HUES6 (cell line): ENCODE data around the gene C2CD4C.
A peak's percentile ranks its signal among the peaks of the same experiment; 100 is the strongest.
"Not testable (repeated sequence)": the region's sequence is repeated elsewhere in the genome, so short reads cannot be mapped to it uniquely, and the experiment has no call there.

ENCODE experiments used
- H3K27ac ChIP-seq: 2 replicates; pipeline ENCODE4 v1.7.0; 2013; ENCODE audit warnings: low read depth, mild to moderate bottlenecking, low read length, inconsistent platforms
- H3K27me3 ChIP-seq: 2 replicates; pipeline ENCODE4 v1.6.1; 2013; ENCODE audit warnings: low read length; ENCODE audit not compliant: control insufficient read depth, insufficient read depth
- H3K36me3 ChIP-seq: 2 replicates; pipeline ENCODE4 v1.6.1; 2013; ENCODE audit warnings: low read length; ENCODE audit not compliant: control insufficient read depth, insufficient read depth
- H3K4me1 ChIP-seq: 2 replicates; pipeline ENCODE4 v1.6.1; 2013; ENCODE audit warnings: low read length; ENCODE audit not compliant: control insufficient read depth, insufficient read depth
- H3K4me3 ChIP-seq: 2 replicates; pipeline ENCODE4 v1.5.1; 2013; ENCODE audit warnings: low read depth, low read length
- H3K9ac ChIP-seq: one replicate; pipeline ENCODE4 v1.6.1; 2013; ENCODE audit warnings: mild to moderate bottlenecking, low read length
- H3K9me3 ChIP-seq: 2 replicates; pipeline ENCODE4 v1.6.1; 2013; ENCODE audit warnings: low read depth, low read length; ENCODE audit not compliant: control insufficient read depth, insufficient read depth

The C2CD4C gene

DNA sequence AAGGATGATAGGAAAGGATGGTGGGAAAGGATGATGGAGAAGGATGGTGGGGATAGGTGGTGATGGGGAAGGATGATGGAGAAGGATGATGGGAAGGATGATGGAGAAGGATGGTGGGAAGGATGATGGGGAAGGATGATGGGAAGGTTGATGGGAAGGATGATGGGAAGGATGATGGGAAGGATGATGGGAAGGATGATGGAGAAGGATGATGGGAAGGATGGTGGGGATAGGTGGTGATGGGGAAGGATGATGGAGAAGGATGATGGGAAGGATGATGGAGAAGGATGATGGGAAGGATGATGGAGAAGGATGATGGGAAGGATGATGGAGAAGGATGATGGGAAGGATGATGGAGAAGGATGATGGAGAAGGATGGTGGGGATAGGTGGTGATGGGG is 15.4 kb downstream of the C2CD4C start:
- peaks cover 12% of the 10 kb centered on the region; the same call in 1 of the 2 replicates for H3K27me3 ChIP-seq

DNA sequence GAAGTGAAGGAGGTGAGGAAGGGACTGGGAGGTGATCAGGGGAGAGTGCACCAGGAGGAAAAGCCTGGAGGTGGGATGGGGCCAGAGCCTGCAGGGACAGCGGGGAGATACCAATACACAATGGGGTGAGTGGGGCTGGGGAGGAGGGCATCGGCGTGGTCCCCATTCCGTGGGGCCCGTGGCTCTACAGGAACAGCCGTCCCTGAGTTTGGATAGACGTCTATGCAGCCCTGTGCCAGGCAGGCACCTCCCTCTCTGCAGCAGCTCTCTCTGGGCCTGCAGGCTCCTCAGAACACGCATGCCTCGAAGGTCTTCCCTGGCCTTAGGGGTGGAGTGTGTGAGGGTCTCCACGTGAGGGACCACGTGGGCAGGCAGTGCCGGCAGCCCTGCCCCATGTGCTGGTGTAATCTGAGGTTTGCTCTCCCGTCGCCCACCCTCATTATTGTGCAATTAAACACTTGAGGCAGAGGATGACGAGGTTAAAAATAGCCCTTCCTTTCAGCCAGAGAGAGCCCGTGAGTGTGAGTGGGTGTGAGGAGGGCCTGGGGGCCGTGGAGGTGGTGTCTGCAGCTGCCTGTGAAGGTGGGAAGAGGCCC is 16.5 kb downstream of the C2CD4C start:
- H3K4me3 ChIP-seq, result no peak overlapping the region
- no peaks in the 10 kb centered on the region for H3K36me3 ChIP-seq
- peaks cover 10% of the 10 kb centered on the region for H3K9me3 ChIP-seq
- H3K27ac ChIP-seq, result no peak overlapping the region
- peaks cover 12% of the 10 kb centered on the region; the same call in 1 of the 2 replicates for H3K27me3 ChIP-seq
- H3K4me1 ChIP-seq, result peaks cover 8% of the 10 kb centered on the region
- H3K9ac ChIP-seq, result no peak overlapping the region

More for the DNA sequence above, 15.4 kb downstream of the C2CD4C start:
- peaks cover 10% of the 10 kb centered on the region for H3K9me3 ChIP-seq
- H3K4me1 ChIP-seq, H3K4me3 ChIP-seq, H3K9ac ChIP-seq, H3K36me3 ChIP-seq, H3K27ac ChIP-seq: not testable (repeated sequence)

DNA sequence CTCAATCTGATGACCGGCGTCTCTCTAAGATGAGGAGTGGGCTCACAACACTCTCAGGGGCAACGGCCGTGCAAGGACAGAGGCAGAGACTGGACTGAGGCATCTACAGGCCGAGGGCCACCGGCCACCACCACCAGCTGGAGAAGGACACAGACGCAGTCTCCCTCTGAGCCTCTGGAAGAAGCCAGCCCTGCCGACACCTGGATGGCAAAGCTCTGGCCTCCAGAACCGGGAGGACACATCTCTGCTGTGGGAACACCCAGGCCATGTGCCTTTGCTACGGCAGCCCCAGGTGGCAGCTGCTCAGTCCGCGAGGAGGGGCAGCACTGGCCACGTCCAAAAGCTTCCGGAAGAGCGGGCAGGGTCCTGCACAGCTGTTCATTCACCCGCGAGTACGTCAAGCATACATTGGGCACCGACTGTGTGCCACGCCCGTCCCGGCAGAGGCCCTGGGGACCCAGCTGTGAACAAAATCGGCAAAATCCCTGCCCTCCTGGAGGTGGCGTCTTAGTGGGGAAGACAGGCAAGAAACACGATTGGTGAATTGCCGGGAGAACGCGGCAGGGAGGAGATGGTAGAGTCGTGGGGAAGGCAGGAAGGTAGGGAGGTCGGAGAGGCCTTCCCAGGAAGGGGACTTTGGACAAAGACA is 17.1 kb downstream of the C2CD4C start:
- Histone ChIP-seq H3K4me1 (peaks cover 10% of the 10 kb centered on the region), H3K36me3 (no peaks in the 10 kb centered on the region), H3K27ac (no peak overlapping the region), H3K9ac (no peak overlapping the region), H3K9me3 (peaks cover 10% of the 10 kb centered on the region), H3K27me3 (peaks cover 12% of the 10 kb centered on the region; the same call in 1 of the 2 replicates), H3K4me3 (no peak overlapping the region)

DNA sequence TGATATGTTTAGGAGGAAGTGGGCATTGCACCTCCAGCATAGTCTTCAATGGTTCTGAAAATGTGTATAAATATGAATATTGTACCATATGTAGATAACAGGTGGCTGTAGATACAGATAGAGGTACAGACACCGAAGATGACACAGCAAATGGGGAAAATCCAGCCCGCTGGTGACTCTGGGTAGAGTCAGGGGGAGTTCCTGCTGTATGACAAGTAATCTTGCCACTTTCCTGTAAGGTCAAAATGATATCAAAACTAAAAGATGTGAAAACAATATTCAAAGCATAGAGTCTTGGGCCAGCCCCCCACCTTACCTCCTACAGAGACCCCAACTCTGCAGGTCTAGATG is 17.8 kb downstream of the C2CD4C start:
- H3K4me1 ChIP-seq, result peaks cover 12% of the 10 kb centered on the region
- H3K36me3 ChIP-seq, result no peaks in the 10 kb centered on the region
- no peak overlapping the region for H3K4me3 ChIP-seq
- H3K9ac ChIP-seq, result no peak overlapping the region
- H3K27ac ChIP-seq, result no peak overlapping the region
- peaks cover 10% of the 10 kb centered on the region for H3K9me3 ChIP-seq
- H3K27me3 ChIP-seq, result peaks cover 12% of the 10 kb centered on the region; the same call in 1 of the 2 replicates

DNA sequence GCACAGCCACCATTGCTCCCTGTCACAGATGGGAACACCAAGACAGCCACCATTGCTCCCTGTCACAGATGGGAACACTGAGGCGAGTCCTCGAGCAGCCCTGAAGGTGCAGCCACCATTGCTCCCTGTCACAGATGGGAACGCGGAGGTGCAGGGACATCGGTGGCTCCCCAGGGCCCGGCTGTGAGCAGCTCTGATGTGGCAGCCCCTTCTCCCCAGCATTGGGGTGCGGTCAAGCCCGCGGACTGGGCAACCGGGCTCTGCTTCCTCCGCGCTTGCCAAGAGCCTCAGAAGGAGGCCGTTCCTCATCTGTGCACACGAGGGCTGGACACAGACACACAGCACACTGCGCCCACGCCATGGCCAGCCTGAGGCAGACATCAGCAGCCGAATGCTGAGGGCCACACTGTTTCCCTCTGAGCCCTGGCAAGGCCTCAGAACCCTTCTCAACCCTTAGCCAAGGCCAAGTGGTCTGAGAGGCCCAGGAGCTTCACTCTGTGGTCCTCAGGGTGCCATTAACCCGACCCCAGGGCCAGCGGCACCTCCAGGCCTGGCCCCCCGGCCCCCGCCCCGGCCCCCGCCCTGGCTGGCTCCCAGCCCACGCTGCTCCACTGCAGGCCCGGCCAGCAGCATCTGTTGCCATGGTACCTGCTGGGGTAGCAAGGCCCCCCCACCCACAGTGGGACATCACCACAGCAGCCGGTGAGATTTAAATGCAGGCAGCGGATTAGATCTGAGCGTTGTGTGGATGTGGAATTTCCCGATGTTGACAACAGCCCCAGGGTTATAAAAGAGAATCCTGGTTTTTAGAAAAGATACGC is 18.4 kb downstream of the C2CD4C start:
- no peak overlapping the region for H3K9ac ChIP-seq
- peaks cover 12% of the 10 kb centered on the region; the same call in 1 of the 2 replicates for H3K27me3 ChIP-seq
- H3K27ac ChIP-seq, result no peak overlapping the region
- no peaks in the 10 kb centered on the region for H3K36me3 ChIP-seq
- H3K4me3 ChIP-seq, result no peak overlapping the region
- H3K9me3 ChIP-seq, result peaks cover 7% of the 10 kb centered on the region
- H3K4me1 ChIP-seq, result peaks cover 16% of the 10 kb centered on the region

DNA sequence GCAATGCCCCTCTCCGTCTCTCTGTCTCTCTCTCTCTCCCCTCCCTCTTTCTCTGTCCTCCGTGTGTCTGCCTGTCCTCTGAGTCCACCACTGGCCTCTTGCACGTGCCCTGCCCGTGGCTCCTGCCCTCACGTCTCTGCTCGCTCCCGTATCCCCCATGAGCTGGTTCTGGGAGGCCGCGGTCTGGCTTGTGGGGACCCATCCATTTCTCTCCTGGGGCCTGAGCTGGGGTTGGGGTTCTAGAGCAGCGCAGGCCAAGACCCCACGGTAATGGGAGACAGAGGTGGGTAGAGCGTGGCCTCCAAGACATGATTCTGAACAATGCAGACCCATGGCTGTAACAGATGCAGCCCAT is 19.0 kb downstream of the C2CD4C start:
- no peak overlapping the region for H3K9ac ChIP-seq

DNA sequence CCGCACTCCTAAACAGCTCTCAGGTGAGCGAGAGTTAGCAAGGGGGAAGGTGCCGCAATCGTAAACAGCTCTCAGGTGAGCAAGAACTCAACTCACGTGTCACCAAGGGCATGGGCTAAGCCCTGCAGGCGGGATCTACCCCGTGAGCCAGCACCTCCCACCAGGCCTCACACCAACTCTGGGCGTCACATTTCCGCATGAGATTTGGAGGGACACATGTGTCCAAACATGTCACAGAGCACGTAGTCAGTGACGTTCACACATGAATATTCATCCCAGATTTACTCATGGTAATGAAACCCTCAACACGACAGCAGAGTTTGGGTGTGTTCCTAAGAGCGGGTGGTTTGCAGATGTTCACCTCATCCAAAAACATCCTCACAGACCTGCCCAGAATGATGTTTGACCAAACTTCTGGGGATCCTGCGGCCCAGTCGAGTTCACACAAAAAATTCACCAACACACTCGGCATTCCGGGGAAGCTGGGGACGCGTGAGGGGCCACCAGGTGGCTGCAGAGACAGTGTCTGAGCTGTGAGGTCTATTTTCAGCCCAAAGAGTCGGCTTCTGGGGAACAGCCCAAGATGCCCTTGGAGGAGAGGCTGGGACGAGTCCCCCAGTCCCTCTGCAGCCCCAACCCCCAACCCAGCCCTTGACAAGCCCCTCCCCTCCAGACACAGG is 19.6 kb downstream of the C2CD4C start:
- Histone ChIP-seq H3K9ac (no peak overlapping the region), H3K9me3 (peaks cover 4% of the 10 kb centered on the region; the same call in 1 of the 2 replicates), H3K4me1 (peaks cover 17% of the 10 kb centered on the region), H3K4me3 (no peak overlapping the region), H3K27me3 (peaks cover 12% of the 10 kb centered on the region; the same call in 1 of the 2 replicates), H3K27ac (no peak overlapping the region), H3K36me3 (no peaks in the 10 kb centered on the region)

More for the DNA sequence above, 19.0 kb downstream of the C2CD4C start:
- H3K4me3 ChIP-seq, result no peak overlapping the region
- H3K4me1 ChIP-seq, result peaks cover 16% of the 10 kb centered on the region
- no peaks in the 10 kb centered on the region for H3K36me3 ChIP-seq
- H3K27me3 ChIP-seq, result peaks cover 12% of the 10 kb centered on the region; the same call in 1 of the 2 replicates
- H3K9me3 ChIP-seq, result peaks cover 4% of the 10 kb centered on the region
- no peak overlapping the region for H3K27ac ChIP-seq

DNA sequence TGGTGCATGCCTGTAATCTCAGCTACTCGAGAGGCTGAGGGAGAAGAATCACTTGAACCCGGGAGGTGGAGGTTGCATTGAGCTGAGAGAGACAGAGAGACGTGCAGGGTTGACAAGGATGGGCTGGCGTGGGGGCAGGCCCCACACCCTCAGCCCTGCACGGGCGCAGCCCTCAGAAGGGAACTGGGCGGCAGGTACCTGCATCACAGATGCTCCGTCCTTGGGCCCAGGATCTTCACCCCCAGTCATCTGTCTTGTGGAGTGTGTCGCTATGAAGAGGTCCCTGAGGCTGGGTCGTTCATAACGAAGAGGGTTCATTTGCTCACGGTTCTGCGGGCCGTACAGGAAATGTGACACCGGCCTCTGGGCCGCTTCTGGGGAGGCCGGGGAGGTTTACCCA is 20.3 kb downstream of the C2CD4C start:
- Histone ChIP-seq H3K27me3 (peaks cover 12% of the 10 kb centered on the region; the same call in 1 of the 2 replicates), H3K27ac (no peak overlapping the region), H3K9me3 (peaks cover 4% of the 10 kb centered on the region; the same call in 1 of the 2 replicates), H3K4me3 (no peak overlapping the region), H3K36me3 (no peaks in the 10 kb centered on the region), H3K4me1 (peaks cover 22% of the 10 kb centered on the region), H3K9ac (no peak overlapping the region)

DNA sequence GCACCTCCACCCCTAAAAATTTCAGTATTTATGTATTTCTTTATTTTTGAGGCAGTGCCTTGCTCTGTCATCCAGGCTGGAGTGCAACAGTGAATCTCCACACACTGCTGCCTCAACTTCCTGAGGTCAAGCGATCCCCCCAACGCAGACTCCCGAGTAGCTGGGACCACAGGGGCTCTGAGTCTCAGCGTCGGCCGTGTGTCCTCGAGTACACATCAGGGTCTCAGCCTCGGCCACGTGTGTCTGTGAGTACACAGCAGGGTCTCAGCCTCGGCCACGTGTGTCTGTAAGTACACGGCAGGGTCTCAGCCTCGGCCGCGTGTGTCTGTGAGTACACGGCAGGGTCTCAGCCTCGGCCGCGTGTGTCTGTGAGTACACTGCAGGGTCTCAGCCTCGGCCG is 21.2 kb downstream of the C2CD4C start:
- Histone ChIP-seq H3K9me3 (no peaks in the 10 kb centered on the region), H3K36me3 (no peaks in the 10 kb centered on the region), H3K27me3 (peaks cover 15% of the 10 kb centered on the region), H3K4me1 (peaks cover 22% of the 10 kb centered on the region), H3K27ac (no peak overlapping the region; the same call in 1 of the 2 replicates), H3K9ac (peak overlapping the region; percentile 57), H3K4me3 (no peak overlapping the region)

DNA sequence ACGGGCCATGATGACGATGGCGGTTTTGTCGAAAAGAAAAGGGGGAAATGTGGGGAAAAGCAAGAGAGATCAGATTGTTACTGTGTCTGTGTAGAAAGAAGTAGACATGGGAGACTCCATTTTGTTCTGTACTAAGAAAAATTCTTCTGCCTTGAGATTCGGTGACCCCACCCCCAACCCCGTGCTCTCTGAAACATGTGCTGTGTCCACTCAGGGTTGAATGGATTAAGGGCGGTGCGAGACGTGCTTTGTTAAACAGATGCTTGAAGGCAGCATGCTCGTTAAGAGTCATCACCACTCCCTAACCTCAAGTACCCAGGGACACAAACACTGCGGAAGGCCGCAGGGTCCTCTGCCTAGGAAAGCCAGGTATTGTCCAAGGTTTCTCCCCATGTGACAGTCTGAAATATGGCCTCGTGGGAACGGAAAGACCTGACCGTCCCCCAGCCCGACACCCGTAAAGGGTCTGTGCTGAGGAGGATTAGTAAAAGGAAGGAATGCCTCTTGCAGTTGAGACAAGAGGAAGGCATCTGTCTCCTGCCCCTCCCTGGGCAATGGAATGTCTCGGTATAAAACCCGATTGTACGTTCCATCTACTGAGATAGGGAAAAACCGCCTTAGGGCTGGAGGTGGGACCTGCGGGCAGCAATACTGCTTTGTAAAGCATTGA is 22.2 kb downstream of the C2CD4C start:
- H3K36me3 ChIP-seq, H3K9ac ChIP-seq, H3K9me3 ChIP-seq, H3K27ac ChIP-seq: not testable (repeated sequence)
- Histone ChIP-seq H3K4me3 (peak overlapping the region; percentile 23; the same call in 1 of the 2 replicates), H3K4me1 (peaks cover 22% of the 10 kb centered on the region), H3K27me3 (peaks cover 18% of the 10 kb centered on the region)
